Dermis blood vessel endothelial cell (primary cell): ENCODE measurements around the gene MTRFR. TPM values are rescaled to one million over a fixed set of nuclear protein-coding genes. Genes with fewer than 3 reads are reported as not detected.

Source experiments
- DNase-seq: peaks from one replicate; pipeline ENCODE4 v3.0.0; 2010
- total RNA-seq: library from RNA; depleted of rRNA; stranded (reverse); fragments of >200 nt; gene quantifications from 2 replicates; pipeline ENCODE4 v1.2.3, GENCODE V29; 2014

Gene MTRFR
- total RNA-seq, 1 donor from 2014 or later: 10.2 TPM

GRCh38 chr12:123271001-123271668, 37.9 kb downstream of the MTRFR start:
- DNase-seq: peak; percentile 77

DNA sequence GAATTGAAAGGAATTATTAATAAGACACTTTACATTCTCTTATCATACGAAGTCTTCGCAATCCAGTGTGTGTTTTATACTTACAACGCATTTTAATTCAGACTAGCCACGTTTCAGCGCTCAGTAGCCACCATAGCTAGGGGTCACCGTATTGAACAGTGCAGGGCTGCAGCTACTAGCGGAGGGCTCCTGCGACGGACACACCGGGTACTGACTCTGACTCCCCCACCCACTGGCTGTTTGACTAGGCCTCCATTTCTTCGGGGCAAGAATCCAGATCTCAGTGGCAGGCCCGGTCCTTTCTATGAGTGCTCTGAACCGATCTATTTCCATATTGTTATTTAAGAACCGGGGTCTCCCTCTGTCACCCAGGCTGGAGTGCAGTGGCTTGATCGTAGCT, 39.9 kb downstream of the MTRFR start:
- no peak for DNase-seq

DNA sequence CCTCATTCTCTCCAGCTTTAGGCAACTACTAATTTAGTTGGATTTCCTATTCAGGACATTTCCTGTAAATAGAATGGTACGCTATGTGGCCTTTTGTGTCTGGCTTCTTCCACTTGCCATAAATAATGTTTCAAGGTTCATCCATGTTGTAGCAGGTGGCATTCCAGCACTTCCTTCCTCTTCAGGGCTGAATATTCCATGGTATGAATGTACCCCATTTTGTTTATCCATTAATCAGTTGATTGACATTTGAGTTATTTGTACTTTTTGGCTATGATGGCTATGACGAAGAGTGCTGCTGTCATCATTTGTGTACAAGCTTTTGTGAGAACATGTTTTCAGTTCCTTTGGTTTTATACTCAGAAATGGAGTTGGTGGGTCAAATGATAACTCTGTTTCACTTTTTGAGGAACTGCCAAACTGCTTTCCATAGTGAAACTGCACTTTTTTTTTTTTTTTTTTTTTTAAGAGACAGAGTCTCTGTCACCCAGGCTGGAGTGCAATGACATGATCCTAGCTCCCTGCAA, 44.9 kb downstream of the MTRFR start:
- DNase-seq: peak; percentile 91

DNA sequence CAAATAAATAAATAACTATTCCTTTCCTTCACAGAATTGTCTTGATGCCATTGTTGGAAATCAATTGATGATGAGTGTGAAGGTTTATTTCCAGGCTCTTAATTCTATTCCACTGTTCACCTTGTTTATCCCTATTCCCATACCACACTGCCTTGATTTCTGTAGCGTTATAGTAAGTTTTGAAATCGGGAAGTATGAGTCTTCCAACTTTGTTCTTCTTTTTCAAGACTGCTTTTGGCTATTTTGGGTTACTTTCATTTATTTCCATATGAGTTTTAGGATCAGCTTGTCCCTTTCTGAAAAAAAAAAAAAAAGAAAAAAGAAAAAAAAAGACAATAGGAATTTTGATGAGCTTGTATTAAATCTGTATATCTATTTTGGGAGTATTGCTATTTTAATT, 47.7 kb downstream of the MTRFR start:
- no peak for DNase-seq

DNA sequence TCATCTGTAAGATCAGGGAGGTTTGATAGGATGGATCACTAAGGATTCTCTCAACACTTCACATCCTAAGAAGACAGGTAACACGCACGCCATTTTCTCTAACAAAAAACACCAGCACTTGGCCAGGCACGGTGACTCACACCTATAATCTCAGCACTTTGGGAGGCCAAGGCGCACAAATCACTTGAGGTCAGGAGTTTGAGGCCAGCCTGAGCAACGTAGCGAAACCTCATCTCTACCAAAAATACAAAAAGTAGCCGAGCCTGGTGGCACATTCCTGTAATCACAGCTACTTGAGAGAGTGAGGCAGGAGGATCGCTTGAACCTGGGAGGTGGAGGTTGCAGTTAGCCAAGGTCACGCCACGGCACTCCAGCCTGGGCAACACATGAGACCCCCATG, 48.9 kb downstream of the MTRFR start:
- no peak for DNase-seq

- DNase-seq: no peak
Observed at GRCh38 chr12:123283461-123283860, 50.2 kb downstream of the MTRFR start.

- no peak for DNase-seq
Observed at GRCh38 chr12:123284669-123285068, 51.4 kb downstream of the MTRFR start.

- no peak for DNase-seq
Observed at GRCh38 chr12:123286652-123287373, 53.6 kb downstream of the MTRFR start.

DNA sequence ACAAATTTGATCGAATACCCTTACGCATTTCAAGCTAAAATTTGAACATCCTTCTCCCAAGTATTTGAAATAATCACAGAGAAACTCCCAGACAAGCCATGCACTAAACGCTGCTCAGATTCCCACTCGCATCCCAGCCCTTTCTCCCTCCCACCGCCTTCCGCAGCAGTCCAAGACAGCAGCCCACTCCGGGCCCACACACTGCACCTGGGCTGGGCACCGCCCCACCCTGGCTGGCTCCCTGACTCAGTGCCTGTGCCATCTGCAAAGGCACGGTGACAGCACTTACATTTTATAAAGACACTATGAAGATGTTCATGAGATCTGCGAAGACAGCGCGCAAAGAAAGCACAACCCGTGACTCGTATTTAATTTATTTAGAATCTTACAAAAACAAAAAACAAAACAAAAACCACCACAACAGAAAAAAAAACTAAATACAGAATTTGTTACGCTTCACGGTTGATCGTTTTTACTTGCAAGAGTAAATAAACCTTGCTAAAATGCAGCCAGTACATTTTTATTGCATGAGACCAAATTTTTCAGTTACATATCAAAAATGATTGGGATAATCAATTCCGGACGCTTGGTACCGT, 55.6 kb downstream of the MTRFR start:
- DNase-seq: no peak

GRCh38 chr12:123289911-123290310, 56.7 kb downstream of the MTRFR start:
- DNase-seq: no peak

DNA sequence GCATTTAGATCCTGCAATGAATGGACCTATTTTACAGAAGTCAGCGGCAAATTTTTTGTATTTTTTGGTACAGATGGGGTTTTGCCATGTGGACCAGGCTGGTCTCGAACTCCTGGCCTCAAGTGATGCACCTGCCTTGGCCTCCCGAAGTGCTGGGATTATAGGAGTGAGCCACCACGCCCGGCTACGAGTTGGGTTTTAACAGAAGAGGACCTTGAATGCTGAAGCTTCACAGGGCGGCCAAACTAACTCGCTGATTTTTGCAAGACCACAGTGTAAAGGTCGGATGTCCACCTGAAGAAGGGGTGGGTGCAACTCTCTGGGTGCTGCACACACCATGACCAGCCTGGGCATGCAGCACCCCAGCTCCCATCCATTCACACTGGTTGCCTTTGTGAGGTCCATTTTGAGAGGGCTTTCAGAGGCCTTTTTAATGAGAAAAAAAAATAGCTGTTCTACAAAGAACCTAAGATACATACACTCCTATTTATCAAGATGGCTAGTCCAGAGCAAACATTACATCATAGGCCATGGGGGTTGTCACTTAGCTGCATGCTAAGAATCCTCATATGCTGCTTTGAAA, 60.0 kb downstream of the MTRFR start:
- no peak for DNase-seq

DNA sequence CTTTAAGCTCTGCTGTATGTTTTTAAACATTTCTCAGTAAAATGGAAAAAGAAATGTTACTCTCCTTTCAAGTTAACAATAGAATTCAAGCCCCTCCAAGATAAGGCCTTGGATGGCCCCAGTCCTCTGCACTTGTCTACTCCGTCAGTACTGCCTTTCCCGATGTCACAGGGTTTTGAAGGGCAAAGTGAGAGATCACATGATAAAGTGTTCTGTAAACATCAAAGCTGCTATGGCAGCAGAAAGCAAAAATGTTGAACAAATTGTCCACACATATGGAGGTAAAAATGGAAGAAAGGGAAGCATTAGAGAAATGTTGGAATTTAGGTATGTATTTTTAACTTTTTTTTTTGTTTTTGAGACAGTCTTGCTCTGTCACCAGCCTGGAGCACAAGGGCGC, 71.9 kb downstream of the MTRFR start:
- no peak for DNase-seq

DNA sequence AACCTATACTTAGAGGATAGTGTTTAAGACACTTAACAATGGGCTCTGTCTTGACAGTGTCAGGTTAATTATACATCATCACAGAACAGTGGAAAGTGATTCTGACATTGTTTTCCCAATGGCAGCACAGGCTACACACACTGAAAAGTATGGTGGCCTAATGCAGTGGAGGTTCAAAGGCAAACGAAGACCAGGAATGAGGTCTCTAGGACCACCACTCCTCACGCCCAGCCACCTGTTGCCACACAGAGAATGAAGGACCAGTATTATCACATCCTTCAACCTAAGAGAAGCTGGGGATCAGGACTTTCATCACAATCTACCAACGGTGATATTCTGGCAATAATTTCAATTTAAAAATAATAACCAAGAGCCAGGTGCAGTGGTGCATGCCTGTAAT, 73.0 kb downstream of the MTRFR start:
- DNase-seq: no peak

Other genes starting within 250 kb of the MTRFR start
- 8.8 and 12.1 TPM in 2 replicates for gene PITPNM2, start 82.3 kb upstream of the MTRFR start, total RNA-seq
- 43.2 and 63.0 TPM in 2 replicates for gene MPHOSPH9, start 295 bp upstream of the MTRFR start, total RNA-seq
- 286 and 322 TPM in 2 replicates for gene CDK2AP1, start 38.4 kb downstream of the MTRFR start, total RNA-seq
- gene SBNO1, start 131.4 kb downstream of the MTRFR start, total RNA-seq: 28.6 and 41.2 TPM in 2 replicates
- 36.6 and 56.2 TPM in 2 replicates for gene KMT5A, start 150.7 kb downstream of the MTRFR start, total RNA-seq
- 3.8 and 4.1 TPM in 2 replicates for gene RILPL2, start 203.2 kb downstream of the MTRFR start, total RNA-seq
- 11.3 and 14.0 TPM in 2 replicates for gene SNRNP35, start 224.7 kb downstream of the MTRFR start, total RNA-seq